ENCODE results near the gene GBF1.

Gene GBF1

DNA sequence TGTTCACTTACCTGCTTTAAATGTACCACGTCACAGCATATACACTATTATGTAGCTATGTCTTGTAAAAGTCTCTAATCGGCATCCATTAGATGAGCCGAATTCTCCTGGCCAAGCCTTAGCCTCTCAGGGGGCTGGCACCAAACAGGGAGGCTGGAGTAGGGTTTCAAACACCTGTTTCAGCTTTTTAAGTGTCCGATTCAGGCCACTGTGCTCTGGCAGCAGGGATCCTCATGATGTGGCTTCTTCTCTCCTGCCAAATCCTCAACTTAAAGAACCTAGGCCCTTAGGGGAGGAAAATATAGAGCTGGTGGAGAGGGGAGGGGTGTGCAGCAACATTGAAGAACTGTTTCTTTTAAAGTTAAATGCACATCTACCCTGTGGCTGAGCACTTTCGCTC is 81.7 kb downstream of the GBF1 start:
- TF ChIP-seq, protein P1, sequence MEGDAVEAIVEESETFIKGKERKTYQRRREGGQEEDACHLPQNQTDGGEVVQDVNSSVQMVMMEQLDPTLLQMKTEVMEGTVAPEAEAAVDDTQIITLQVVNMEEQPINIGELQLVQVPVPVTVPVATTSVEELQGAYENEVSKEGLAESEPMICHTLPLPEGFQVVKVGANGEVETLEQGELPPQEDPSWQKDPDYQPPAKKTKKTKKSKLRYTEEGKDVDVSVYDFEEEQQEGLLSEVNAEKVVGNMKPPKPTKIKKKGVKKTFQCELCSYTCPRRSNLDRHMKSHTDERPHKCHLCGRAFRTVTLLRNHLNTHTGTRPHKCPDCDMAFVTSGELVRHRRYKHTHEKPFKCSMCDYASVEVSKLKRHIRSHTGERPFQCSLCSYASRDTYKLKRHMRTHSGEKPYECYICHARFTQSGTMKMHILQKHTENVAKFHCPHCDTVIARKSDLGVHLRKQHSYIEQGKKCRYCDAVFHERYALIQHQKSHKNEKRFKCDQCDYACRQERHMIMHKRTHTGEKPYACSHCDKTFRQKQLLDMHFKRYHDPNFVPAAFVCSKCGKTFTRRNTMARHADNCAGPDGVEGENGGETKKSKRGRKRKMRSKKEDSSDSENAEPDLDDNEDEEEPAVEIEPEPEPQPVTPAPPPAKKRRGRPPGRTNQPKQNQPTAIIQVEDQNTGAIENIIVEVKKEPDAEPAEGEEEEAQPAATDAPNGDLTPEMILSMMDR (IDR thresholded peaks at IDR 0.05; ENCODE audit: borderline replicate concordance, control extremely low read depth, extremely low read depth, insufficient read depth, missing control alignments), result no peak
- in situ Hi-C loops (cut with MboI; ENCODE audit: low sequenced_read_pairs, unreplicated experiment), result no loop called here
- DNase-seq (ENCODE audit: low spot score), result no peak

DNA sequence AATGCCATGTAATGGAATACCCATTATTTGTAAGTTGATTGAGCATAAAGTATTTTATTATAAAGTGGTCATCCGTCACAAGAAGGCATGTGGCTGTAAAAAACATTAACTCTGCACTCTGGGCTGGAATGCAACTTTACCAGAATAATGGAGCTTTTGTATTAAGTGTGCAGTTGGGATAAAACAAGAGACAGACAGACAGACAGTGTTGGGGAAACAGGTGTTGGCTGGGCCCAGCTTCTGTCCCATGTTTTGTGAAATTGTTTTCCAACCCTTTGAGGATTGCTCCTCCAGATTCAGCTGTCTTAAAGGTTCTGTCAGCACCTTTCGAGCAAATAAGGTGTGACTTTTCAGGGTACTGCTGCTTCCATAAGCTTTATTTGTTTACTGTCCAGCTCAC is 82.3 kb downstream of the GBF1 start:
- in situ Hi-C loops (cut with MboI; ENCODE audit: low sequenced_read_pairs, unreplicated experiment), result no loop called here
- no peak for DNase-seq (ENCODE audit: low spot score)
- TF ChIP-seq, protein P1 (IDR thresholded peaks at IDR 0.05; ENCODE audit: borderline replicate concordance, control extremely low read depth, extremely low read depth, insufficient read depth, missing control alignments), result no peak

DNA sequence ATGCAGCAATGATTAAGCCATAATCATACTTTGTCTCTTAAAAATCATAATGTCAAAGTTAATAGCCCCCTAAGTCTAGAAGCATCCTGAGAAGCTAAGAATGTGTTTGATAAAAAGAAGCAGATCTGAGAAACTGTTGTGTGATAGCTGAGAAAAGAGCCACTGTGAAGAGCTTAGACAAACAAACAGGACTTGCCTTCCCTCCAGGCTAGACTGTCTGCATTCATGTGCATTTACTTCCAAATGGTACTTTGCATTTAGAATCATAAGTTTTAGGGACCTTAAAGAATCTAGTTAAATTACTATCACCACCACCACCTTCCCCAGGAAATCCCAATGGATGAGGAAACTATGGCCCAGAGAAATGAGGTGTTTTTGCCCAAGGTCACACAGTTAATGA is 87.4 kb downstream of the GBF1 start:
- no peak for DNase-seq (ENCODE audit: low spot score)

DNA sequence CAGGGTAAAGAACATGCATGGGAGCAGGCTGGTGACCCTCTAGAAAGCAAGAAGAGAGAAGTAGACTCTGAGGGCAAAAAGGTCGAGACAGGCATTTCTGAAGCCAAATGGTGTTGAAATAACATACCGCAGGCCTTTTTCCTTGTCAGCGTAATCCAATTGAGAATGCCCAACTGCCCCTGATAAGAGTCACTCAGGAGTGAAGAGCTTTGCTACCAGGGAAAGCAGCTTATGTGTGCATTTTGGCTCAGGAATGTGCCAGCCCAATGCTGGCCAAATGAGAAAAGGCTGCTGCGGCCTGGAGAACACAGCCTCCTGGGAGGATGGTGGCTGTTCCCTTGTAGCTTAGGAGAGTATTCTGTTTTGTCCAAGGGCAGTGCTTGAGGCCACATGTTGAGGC is 88.8 kb downstream of the GBF1 start:
- TF ChIP-seq, protein P1 (IDR thresholded peaks at IDR 0.05; ENCODE audit: borderline replicate concordance, control extremely low read depth, extremely low read depth, insufficient read depth, missing control alignments), result no peak
- DNase-seq (ENCODE audit: low spot score), result no peak
- in situ Hi-C loops (cut with MboI; ENCODE audit: low sequenced_read_pairs, unreplicated experiment), result no loop called here

More for the DNA sequence above, 87.4 kb downstream of the GBF1 start:
- in situ Hi-C loops (cut with MboI; ENCODE audit: low sequenced_read_pairs, unreplicated experiment), result no loop called here
- TF ChIP-seq, protein P1 (IDR thresholded peaks at IDR 0.05; ENCODE audit: borderline replicate concordance, control extremely low read depth, extremely low read depth, insufficient read depth, missing control alignments), result no peak

DNA sequence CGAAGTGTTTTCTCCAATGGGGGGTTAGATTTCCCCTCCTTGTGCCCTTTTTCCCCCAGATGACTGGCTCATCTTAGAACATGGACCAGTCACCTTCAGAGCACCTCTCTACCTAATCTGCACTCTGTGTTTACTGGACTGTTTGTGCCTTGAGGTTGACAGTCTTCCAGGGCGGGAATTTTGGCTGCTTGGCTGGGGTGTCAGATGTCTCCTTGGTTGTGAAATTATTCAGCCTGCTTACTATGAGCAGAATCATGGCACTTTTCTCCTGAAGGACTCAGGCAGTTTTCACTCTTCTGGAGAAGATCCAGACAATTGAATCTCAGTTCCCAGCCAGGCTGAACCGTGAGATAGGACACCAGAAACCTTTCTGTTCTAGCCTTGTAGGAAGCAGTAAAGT is 89.9 kb downstream of the GBF1 start:
- DNase-seq (ENCODE audit: low spot score), result no peak
- TF ChIP-seq, protein P1 (IDR thresholded peaks at IDR 0.05; ENCODE audit: borderline replicate concordance, control extremely low read depth, extremely low read depth, insufficient read depth, missing control alignments), result no peak
- in situ Hi-C loops (cut with MboI; ENCODE audit: low sequenced_read_pairs, unreplicated experiment), result no loop called here

DNA sequence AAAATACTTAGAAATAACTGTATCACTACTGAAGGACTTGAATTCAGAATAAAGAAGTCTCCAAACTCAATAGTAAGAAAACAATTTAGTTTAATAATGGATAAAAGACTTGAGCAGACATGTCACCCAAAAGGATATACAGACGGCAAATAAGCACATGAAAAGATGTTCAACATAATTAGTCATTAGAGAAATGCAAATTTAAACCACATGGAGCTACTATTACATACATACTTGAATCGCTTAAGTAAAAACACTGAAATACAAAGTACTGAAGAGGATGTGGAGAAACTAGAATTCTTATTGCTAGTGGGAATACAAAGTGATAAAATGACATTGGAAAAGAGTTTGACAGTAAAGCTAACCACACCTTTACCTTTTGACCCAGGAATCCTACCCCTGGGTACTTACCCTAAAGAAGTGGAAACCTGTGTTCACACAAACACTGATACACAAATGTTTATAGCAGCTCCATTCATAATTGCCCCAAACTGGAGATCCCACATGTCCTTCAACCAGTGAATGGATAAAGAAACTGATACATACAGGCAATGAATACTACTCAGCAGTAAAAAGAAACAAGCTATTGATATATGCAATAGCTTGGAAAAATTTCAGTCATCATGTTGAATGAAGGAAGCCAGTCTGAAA is 95.8 kb downstream of the GBF1 start:
- in situ Hi-C loops (cut with MboI; ENCODE audit: low sequenced_read_pairs, unreplicated experiment), result no loop called here
- no peak for DNase-seq (ENCODE audit: low spot score)
- TF ChIP-seq, protein P1 (IDR thresholded peaks at IDR 0.05; ENCODE audit: borderline replicate concordance, control extremely low read depth, extremely low read depth, insufficient read depth, missing control alignments), result no peak
